ENCODE measurements around the gene NCKAP1. TPM values are rescaled to one million over a fixed set of nuclear protein-coding genes. Genes with fewer than 3 reads are reported as not detected.
A peak's percentile ranks its signal among the peaks of the same experiment; 100 is the strongest.

NCKAP1 gene
- total and polyA plus RNA-seq, 2 donors (not counting 3 experiments of a cell fraction or from before 2014, with no cell fraction given): 49.4 to 130 TPM

- H3K27ac ChIP-seq (ENCODE audit: insufficient read depth, low read depth, low read length): no peak overlapping the region
These were observed 3.5 kb downstream of the NCKAP1 start for GRCh38 chr2:183034806-183035205.

More at GRCh38 chr2:183034806-183035205, 3.5 kb downstream of the NCKAP1 start:
- no peak for TF ChIP-seq FOS (IDR thresholded peaks at IDR 0.05; ENCODE audit: borderline replicate concordance, insufficient read depth, low read length)
- no peak for TF ChIP-seq MAX (IDR thresholded peaks at IDR 0.05; ENCODE audit: insufficient read depth, insufficient read length)
- no peak for TF ChIP-seq POLR2A (IDR thresholded peaks at IDR 0.05; ENCODE audit: low read depth, low read length)
- TF ChIP-seq CTCF (IDR thresholded peaks at IDR 0.05; ENCODE audit: extremely low read depth in 1 of 2, insufficient read depth in 1 of 2, low read depth in 1 of 2, low read length in 2 of 2): no peak
- no peak for TF ChIP-seq GATA2 (IDR thresholded peaks at IDR 0.05; ENCODE audit: insufficient read depth, insufficient read length, low read depth, low read length)
- no peak for TF ChIP-seq MYC (IDR thresholded peaks at IDR 0.05; ENCODE audit: low read depth, low read length)
- TF ChIP-seq JUN (IDR thresholded peaks at IDR 0.05; ENCODE audit: borderline replicate concordance, insufficient read depth, insufficient read length, low read depth): no peak
- TF ChIP-seq POLR2AphosphoS5 (IDR thresholded peaks at IDR 0.05; ENCODE audit: insufficient read depth, low read depth, low read length): no peak
- TF ChIP-seq EZH2 (IDR thresholded peaks at IDR 0.05; ENCODE audit: borderline replicate concordance, low read depth, low read length, severe bottlenecking): no peak
- no peak for FAIRE-seq
- DNase-seq (ENCODE audit: low read depth, low spot score): no peak
- BruUV-seq (replicated peaks): no TSS peak
- ChIA-PET POLR2A (no interaction called here), CTCF (no interaction called here)
- H3K4me3 ChIP-seq (replicated peaks in 1 of 3; ENCODE audit: insufficient read depth in 1 of 3, low read depth in 1 of 3, low read length in 3 of 3): peak overlapping the region in 1 of 3 experiments; percentile 12
- H3K27me3 ChIP-seq (ENCODE audit: control insufficient read depth in 2 of 2, insufficient read depth in 2 of 2, low read length in 2 of 2): no peaks in the 10 kb centered on the region
- no peak overlapping the region for H3K9ac ChIP-seq (replicated peaks; ENCODE audit: extremely low read depth, insufficient read depth, low read length)
- H3K36me3 ChIP-seq (ENCODE audit: control insufficient read depth in 2 of 2, extremely low read depth in 1 of 2, insufficient read depth in 2 of 2, low read length in 2 of 2): no peaks in the 10 kb centered on the region
- H3K79me2 ChIP-seq (ENCODE audit: control insufficient read depth, insufficient read depth, low read length): peaks cover 82% of the 10 kb centered on the region
- H2AFZ ChIP-seq (ENCODE audit: low read depth, low read length): no peak overlapping the region
- intact Hi-C loops (cut with micrococcal nuclease) (loop anchor here (5.0 kb wide), 1 partner anchor 848 kb away; no protein-coding TSS in a partner anchor), dilution Hi-C loops (cut with MboI; ENCODE audit: extremely low pct_ligation_motif_present, low sequenced_read_pairs) (no loop called here)
- peaks cover 37% of the 10 kb centered on the region for H3K4me1 ChIP-seq (ENCODE audit: control insufficient read depth, extremely low read depth, insufficient read depth, low read length)
- H3K9me3 ChIP-seq (replicated peaks; ENCODE audit: control insufficient read depth, insufficient read depth, low read length): no peaks in the 10 kb centered on the region
- no peak overlapping the region for H3K4me2 ChIP-seq (ENCODE audit: insufficient read depth, low read length)
- H3K9me1 ChIP-seq (replicated peaks; ENCODE audit: control insufficient read depth, extremely low read depth, insufficient read depth, low read length): peaks cover 4% of the 10 kb centered on the region
- peaks cover 52% of the 10 kb centered on the region for H4K20me1 ChIP-seq (replicated peaks; ENCODE audit: control insufficient read depth, extremely low read depth, insufficient read depth, low read length)

All from endothelial cell of umbilical vein (primary cell).